HG02981 (cell line): ENCODE measurements around the gene ARHGAP45.

Experiments used
- ATAC-seq: cut with Tn5 transposase; IDR thresholded peaks from one replicate; pipeline ENCODE4 v1.9.1; 2021; ENCODE audit warnings: mild to moderate bottlenecking, moderate library complexity; ENCODE audit not compliant: unreplicated experiment

The ARHGAP45 gene

GRCh38 chr19:1103708-1104310, 36.8 kb downstream of the ARHGAP45 start, which contains the start of gene GPX4:
TSS of gene GPX4 (plus strand) at chr19:1103994. CDS start at chr19:1104044, 50 bp downstream.
- peak; percentile 72 for ATAC-seq

DNA sequence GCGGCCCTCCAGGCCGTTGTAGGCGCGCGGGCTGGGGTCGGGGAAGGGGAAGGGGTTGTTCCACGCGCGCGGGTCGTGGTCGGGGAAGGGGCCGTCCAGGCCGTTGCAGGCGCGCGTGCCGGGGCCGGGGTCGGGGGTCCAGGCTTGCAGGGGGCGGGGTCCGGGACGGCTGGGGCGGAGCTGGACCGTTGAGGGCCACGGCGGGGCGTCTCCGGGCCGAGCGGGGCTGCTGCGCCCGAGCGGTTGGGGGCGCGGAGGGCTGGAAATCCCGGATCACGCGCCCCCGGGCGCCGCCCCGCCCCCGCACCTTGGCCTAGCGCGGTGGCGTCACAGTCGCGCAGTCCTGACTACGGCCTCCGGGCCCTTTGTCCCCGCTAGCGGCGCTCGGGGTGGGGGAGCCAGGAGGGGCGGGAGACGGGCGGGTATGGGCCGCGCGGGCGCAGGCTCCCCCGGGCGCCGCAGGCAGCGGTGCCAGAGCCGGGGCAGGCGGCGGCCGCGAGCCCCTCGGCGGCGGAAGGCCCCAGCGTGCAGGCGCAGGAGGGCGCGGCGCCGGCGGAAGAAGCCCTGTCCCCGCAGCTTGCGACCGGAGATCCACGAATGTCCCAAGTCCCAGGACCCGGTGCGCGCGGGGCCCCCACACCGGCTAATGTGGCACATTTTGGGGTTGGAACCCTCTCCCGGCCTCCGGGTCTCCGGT, 37.5 kb downstream of the ARHGAP45 start:
- peak; percentile 32 for ATAC-seq

GRCh38 chr19:1105008-1105872, 38.3 kb downstream of the ARHGAP45 start:
- no peak for ATAC-seq

GRCh38 chr19:1105873-1106840, 39.2 kb downstream of the ARHGAP45 start:
- no peak for ATAC-seq

DNA sequence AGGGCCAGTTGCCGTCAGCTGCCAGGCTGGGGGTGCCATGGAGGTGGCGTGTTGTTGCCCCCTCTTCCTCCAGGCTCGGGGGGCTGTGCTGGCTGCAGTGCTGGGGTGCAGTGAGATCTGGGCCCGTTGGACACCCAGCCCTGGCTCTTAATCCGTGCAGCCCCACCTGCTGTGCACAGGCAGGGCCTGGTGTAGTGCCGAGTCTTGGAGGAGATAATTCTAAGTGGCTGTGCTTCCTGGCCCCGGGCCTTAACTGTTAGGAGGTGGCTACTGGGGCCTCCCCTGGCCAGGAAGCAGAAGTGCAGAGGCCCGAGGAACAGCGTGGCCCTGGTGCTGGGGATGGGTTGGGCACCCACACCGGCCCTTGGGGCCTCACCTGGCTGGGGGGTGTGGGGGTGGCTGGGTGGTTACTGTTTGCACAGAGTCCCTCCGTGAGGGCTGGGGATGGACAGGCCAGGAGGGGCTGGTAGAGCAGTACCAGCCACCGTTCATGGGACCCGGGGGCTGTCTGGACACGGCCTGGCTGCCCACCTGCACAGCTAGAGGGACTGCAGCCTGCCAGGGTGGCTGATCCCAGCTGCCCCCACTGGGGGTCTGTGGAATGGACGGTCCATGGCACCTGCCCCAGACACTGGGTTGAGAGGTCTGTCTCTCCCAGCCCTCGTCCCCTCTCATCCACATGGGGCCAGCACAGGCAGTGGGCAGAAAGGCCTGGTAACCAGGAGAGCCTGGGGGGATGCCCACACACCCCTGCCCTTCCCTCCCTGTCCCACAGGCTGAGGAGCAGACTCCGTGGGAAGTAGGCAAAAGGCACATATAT, 40.1 kb downstream of the ARHGAP45 start:
- ATAC-seq: no peak

GRCh38 chr19:1107661-1108261, 40.8 kb downstream of the ARHGAP45 start:
- ATAC-seq: no peak

DNA sequence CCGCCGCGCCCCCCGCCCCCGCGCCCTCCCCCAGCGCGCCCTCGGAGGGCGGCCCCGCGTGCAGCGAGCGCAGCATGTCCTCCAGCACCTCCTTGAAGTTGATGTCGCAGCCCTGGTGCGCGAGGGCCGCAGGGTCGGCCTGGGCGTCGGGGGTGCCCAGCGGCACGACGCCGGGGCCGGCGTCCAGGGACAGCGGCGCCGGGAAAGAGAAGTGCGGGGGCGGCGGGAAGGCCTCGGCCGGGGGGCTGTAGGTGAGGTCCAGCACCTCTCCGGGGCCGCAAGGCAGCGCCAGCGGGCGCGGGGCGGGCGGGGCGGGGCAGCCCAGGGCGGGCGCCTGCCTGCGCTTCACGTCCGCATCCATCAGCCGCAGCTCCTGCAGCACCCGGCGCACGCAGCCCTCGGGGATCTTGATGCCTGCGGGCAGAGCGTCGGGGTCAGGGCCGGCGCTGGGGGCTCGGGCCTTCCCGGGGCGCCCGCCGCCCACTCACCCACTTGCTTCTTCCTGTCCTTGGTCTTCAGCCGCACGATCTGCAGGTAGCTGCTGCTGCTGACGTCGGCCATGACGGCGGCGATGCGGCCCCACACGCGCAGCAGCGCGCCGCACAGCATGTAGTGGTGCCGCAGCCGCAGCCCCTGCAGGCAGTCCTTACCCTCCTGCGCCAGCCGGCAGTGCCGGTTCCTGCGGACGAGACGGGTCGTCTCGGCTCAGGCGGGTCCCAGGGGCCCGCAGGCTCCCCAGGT, 41.5 kb downstream of the ARHGAP45 start:
- ATAC-seq: no peak

- no peak for ATAC-seq
Measured at GRCh38 chr19:1109032-1109551, 42.1 kb downstream of the ARHGAP45 start.

- no peak for ATAC-seq
Measured at GRCh38 chr19:1109697-1110671, 43.0 kb downstream of the ARHGAP45 start.

- ATAC-seq: no peak
Measured at GRCh38 chr19:1110809-1111640, 44.1 kb downstream of the ARHGAP45 start.

- ATAC-seq: no peak
Measured at GRCh38 chr19:1111641-1112267, 44.8 kb downstream of the ARHGAP45 start.

DNA sequence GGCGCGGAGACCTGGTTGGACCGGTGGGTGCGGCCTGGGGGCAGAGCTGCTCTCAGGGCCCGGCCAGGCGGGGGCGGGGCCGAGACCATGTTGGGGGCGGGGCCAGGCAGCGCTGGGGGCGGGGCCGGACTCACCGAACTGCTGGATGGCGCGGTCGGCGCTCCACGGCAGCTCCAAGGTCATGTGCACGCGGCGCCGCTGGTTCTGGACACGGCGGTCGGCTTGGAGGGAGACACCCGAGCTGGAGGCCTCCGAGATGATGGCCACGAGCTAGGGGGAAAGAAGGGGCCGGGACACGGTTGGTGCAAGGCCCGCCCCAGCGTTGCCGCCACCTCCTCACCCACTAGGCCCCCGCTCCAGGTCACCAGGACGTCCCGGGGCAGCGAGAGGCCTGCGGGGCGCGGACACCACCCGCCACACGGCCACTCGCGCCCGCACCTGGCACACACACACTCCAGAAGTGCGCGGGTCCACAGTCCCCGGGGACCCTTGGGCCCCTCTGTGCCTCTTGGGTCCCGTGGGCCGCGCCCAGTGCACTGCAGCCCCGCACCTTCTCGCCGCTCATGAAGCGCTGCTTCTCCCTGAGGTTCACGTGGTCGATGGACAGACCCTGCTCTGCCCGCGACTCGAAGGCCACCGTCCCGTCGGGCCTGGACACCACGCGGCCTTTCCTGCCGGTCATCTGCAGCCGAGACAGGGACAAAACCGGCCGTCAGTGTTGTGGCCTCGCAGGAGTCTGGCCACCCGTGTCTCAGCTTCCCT, 45.5 kb downstream of the ARHGAP45 start:
- ATAC-seq: no peak

GRCh38 chr19:1113030-1113985, 46.3 kb downstream of the ARHGAP45 start:
- ATAC-seq: peak; percentile 60

DNA sequence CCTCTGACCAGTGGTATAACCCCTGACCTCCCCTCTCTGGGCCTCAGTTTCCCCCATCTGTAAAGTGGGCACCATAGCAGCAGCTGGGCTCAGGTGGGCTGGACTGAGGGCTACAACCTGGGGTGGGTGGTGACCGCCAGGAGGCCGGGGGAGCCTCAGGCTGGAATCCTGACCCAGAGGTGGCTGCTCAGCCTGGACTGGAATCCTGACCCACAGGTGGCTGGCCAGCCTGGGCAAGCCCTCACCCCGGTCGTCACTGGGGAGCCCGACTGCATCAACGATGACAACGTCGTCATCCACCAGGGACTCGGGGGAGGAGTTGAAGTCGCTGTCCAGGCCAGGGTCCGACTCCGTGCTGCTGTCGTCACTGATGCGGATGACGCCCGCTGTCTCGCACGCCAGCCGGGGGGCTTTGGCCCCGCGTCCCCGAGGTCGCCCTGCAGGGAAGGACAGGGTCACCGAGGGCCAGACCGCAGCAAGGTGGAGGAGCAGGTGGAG, 47.1 kb downstream of the ARHGAP45 start:
- no peak for ATAC-seq
